Uterus (tissue), 4 donors: ENCODE data around the gene WNT9A. TPM values are rescaled to one million over a fixed set of nuclear protein-coding genes. Genes with fewer than 3 reads are reported as not detected.

Experiments
- DNase-seq, 2 donors: peaks; one replicate each; pipeline ENCODE4 v3.0.0-alpha.2; 2019 to 2020
- H3K27ac ChIP-seq, 2 donors: fragments of 200-600 bp; sonication (generic); 1 replicate in 1 of 2; 2 replicates in 1 of 2; pipeline ENCODE4 v1.5.1; 2016 to 2018
- H3K27me3 ChIP-seq, 2 donors: fragments of 200-600 bp; sonication (generic); one replicate each; pipeline ENCODE4 v1.5.1; 2018 to 2019; ENCODE audit warnings: control low read depth in 1 of 2
- H3K36me3 ChIP-seq, 2 donors: fragments of 200-600 bp; sonication (generic); one replicate each; pipeline ENCODE4 v1.5.1; 2019; ENCODE audit warnings: control low read depth in 1 of 2
- H3K4me1 ChIP-seq, 2 donors: fragments of 200-600 bp; sonication (generic); one replicate each; pipeline ENCODE4 v1.5.1; 2018 to 2019; ENCODE audit warnings: control low read depth in 1 of 2
- H3K4me3 ChIP-seq, 2 donors: fragments of 200-600 bp; sonication (generic); 1 replicate in 1 of 2; 2 replicates in 1 of 2; pipeline ENCODE4 v1.5.1; 2018 to 2019; ENCODE audit warnings: mild to moderate bottlenecking in 1 of 2
- H3K9me3 ChIP-seq, 2 donors: fragments of 200-600 bp; sonication (generic); one replicate each; pipeline ENCODE4 v1.5.1; 2019; ENCODE audit warnings: control low read depth in 1 of 2
- POLR2A ChIP-seq, 2 donors: fragments of 450-650 bp; IDR thresholded peaks; one replicate each; pipeline ENCODE4 v1.6.1; 2016; ENCODE audit warnings: antibody characterized with exemption in 2 of 2, mild to moderate bottlenecking in 1 of 2, moderate library complexity in 1 of 2
- intact Hi-C: fragments of 100-400 bp; cut with DNase I; formaldehyde crosslinking; loops from one replicate; pipeline ENCODE4 v1.15.1; 2023; ENCODE audit warnings: low total_unique reads
- total RNA-seq, 4 donors: library from RNA; depleted of rRNA in 3 of 4; stranded (reverse); fragments of >200 nt in 3 of 4; gene quantifications; one replicate each; pipeline versions ENCODE4 v1.1.0 to v1.2.4, GENCODE V29; 2014 to 2023
- TF ChIP-seq, protein P1 (sequence below), 4 experiments: fragments of 200-600 bp in 2 of 4; fragments of 450-650 bp in 2 of 4; sonication (generic) in 2 of 4; IDR thresholded peaks; one replicate each; pipeline ENCODE4 v1.5.1; 2016 to 2019; ENCODE audit warnings: antibody characterized with exemption in 4 of 4, mild to moderate bottlenecking in 2 of 4, moderate library complexity in 1 of 4
- donor health status: DM: yes; HTN: yes; CAD: no.

WNT9A gene
- total RNA-seq, 4 donors from 2014 or later, result 2.4 to 6.8 (median 4.4) TPM; not detected in 1

DNA sequence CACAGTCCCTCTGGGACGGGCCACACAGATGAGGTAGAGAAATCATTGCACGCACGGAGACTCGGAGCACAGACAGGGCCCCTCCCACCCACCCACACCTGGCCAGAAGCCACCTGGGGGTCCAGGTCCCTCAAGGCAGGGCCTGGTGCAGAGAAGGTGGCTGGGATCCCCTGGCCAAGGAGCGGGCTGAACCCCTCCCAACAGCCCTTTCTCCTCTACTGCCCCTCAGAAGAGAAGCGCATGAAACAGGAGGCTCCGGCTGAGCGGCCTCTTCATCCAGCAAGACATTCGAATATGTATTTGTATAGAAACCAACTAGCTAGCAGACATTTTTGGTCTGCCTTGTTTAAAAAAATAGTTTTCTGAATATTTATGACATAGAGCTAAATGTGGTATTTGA is 29.0 kb downstream of the WNT9A start:
- no peak overlapping the region for H3K27ac ChIP-seq
- no peak overlapping the region for H3K4me3 ChIP-seq
- H3K36me3 ChIP-seq, result no peaks in the 10 kb centered on the region
- no peak for DNase-seq
- H3K4me1 ChIP-seq, result no peaks in the 10 kb centered on the region
- intact Hi-C loops, result no loop called here
- no peak for TF ChIP-seq POLR2A (IDR thresholded peaks at IDR 0.05)
- TF ChIP-seq, protein P1, sequence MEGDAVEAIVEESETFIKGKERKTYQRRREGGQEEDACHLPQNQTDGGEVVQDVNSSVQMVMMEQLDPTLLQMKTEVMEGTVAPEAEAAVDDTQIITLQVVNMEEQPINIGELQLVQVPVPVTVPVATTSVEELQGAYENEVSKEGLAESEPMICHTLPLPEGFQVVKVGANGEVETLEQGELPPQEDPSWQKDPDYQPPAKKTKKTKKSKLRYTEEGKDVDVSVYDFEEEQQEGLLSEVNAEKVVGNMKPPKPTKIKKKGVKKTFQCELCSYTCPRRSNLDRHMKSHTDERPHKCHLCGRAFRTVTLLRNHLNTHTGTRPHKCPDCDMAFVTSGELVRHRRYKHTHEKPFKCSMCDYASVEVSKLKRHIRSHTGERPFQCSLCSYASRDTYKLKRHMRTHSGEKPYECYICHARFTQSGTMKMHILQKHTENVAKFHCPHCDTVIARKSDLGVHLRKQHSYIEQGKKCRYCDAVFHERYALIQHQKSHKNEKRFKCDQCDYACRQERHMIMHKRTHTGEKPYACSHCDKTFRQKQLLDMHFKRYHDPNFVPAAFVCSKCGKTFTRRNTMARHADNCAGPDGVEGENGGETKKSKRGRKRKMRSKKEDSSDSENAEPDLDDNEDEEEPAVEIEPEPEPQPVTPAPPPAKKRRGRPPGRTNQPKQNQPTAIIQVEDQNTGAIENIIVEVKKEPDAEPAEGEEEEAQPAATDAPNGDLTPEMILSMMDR (IDR thresholded peaks at IDR 0.05), result no peak
- no peaks in the 10 kb centered on the region for H3K27me3 ChIP-seq
- no peaks in the 10 kb centered on the region for H3K9me3 ChIP-seq

DNA sequence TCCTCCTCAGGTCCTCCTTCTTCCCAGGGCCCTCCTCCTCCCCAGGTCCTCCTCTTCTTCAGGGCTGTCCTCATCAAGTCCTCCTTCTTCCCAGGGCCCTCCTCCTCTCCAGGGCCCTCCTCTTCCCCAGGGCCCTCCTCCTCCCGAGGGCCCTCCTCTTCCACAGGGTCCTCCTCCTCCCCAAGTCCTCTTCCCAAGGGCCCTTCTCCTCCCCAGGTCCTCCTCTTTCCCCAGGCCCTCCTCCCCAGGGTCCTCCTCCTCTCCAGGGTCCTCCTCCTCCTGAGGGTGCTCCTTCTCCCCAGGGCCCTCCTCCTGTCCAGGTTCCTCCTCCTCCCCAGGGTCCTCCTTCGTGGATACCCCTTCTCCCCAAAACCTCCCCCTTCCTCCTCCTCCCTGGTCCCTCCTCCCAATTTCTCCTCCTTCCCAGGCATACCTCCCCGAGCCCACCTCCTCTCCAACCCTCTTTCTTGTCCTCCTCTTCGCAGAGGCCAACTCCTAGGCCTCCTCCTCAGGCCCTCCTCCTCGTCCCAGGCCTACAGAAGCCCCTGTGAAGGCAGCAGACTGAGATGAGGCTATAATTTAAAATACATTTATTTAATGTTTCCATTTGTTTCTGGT is 29.5 kb downstream of the WNT9A start:
- TF ChIP-seq POLR2A (IDR thresholded peaks at IDR 0.05), result no peak
- TF ChIP-seq, protein P1 (IDR thresholded peaks at IDR 0.05), result no peak
- no peak for DNase-seq
- H3K27ac ChIP-seq, result no peak overlapping the region
- no peaks in the 10 kb centered on the region for H3K9me3 ChIP-seq
- no peak overlapping the region for H3K4me3 ChIP-seq
- no peaks in the 10 kb centered on the region for H3K36me3 ChIP-seq
- intact Hi-C loops, result no loop called here
- H3K4me1 ChIP-seq, result no peaks in the 10 kb centered on the region
- H3K27me3 ChIP-seq, result no peaks in the 10 kb centered on the region

DNA sequence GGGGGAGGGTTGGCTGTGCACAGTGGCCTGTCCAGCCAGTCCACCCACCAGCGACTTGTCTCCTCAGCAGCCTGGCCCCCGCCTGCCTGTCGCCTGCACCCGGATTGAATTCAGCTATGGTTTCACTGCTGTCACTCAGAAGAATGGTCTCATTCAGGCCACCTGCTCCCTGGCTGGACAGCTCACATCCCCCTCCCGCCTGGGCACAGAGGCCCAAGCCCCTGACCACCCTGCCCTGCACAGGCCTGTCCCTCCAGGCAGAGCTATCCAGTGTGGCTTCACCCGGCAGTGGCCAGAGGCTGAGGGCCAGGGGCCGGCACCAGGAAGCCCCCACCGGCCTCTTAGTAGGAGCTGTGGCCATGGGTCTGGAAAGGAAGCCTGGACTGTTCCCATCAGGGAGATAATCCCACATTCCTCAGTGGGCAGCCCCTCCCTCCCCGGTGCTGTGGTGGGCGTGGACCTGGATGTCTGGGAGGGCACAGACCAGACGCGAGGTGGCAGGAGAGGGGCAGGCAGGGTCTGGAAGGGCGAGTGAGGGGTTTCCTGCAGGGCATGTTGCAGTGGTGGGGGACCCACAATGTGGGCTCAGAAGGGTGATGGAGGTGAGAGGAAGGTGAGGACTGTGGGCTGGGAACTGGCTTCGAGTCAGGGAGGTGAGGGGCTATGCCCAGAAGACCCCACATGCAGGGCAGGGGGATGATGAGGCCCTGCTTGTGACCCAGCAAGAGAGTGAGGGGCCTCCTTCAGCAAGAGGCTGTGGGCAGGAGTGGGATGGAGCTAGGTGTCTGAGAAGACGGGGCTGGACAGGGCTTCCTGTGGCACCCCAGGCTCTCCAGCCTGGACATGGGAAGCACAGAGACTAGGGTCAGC is 30.4 kb downstream of the WNT9A start:
- no peak for DNase-seq
- intact Hi-C loops, result no loop called here
- Histone ChIP-seq H3K36me3 (no peaks in the 10 kb centered on the region), H3K4me3 (no peak overlapping the region), H3K27ac (no peak overlapping the region), H3K9me3 (no peaks in the 10 kb centered on the region), H3K4me1 (no peaks in the 10 kb centered on the region), H3K27me3 (no peaks in the 10 kb centered on the region)
- no peak for TF ChIP-seq POLR2A (IDR thresholded peaks at IDR 0.05)
- TF ChIP-seq, protein P1 (IDR thresholded peaks at IDR 0.05), result no peak

DNA sequence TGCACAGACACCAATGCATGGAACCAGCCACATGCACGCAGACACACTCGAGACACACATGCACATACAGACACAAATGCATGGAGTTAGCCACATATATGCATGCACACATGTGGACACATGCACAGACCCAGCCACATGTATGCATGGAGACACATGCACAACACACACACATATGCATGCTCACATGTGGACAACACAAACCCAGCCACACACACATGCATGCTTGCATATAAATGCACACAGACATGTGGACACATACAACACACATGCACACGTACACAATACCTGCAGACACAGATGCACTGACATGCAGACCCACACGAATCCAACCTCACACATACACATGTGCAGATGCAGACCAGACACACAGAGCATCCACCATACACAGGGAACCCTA is 31.1 kb downstream of the WNT9A start:
- Histone ChIP-seq H3K27me3 (no peaks in the 10 kb centered on the region), H3K27ac (no peak overlapping the region), H3K4me1 (no peaks in the 10 kb centered on the region), H3K4me3 (no peak overlapping the region), H3K9me3 (no peaks in the 10 kb centered on the region), H3K36me3 (no peaks in the 10 kb centered on the region)
- intact Hi-C loops, result no loop called here
- TF ChIP-seq POLR2A (IDR thresholded peaks at IDR 0.05), result no peak
- TF ChIP-seq, protein P1 (IDR thresholded peaks at IDR 0.05), result no peak
- no peak for DNase-seq
